ENCODE measurements around the gene GCC1.

Gene GCC1

DNA sequence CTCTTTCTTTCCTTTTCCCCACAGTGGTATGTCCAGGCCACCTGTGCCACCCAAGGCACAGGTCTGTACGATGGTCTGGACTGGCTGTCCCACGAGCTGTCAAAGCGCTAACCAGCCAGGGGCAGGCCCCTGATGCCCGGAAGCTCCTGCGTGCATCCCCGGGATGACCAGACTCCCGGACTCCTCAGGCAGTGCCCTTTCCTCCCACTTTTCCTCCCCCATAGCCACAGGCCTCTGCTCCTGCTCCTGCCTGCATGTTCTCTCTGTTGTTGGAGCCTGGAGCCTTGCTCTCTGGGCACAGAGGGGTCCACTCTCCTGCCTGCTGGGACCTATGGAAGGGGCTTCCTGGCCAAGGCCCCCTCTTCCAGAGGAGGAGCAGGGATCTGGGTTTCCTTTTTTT lies 5.8 kb upstream of the GCC1 start:
- no peak for TF ChIP-seq CTCF (conservative IDR thresholded peaks at IDR 0.05; ENCODE audit: low read depth, low read length)
- DNase-seq (ENCODE audit: low read depth), result no peak
- H3K4me3 ChIP-seq (ENCODE audit: low read depth, low read length), result no peak overlapping the region

- no peak for TF ChIP-seq CTCF (conservative IDR thresholded peaks at IDR 0.05; ENCODE audit: low read depth, low read length)
- no peak overlapping the region for H3K4me3 ChIP-seq (ENCODE audit: low read depth, low read length)
These were observed 4.5 kb upstream of the GCC1 start for GRCh38 chr7:127589896-127590295.

GRCh38 chr7:127588697-127589482 lies 3.5 kb upstream of the GCC1 start:
- DNase-seq (ENCODE audit: low read depth), result peak; percentile 59
- peak; percentile 76 for TF ChIP-seq CTCF (conservative IDR thresholded peaks at IDR 0.05; ENCODE audit: low read depth, low read length)
- H3K4me3 ChIP-seq (ENCODE audit: low read depth, low read length), result peak overlapping the region; percentile 89

More at GRCh38 chr7:127589896-127590295, 4.5 kb upstream of the GCC1 start:
- no peak for DNase-seq (ENCODE audit: low read depth)

DNA sequence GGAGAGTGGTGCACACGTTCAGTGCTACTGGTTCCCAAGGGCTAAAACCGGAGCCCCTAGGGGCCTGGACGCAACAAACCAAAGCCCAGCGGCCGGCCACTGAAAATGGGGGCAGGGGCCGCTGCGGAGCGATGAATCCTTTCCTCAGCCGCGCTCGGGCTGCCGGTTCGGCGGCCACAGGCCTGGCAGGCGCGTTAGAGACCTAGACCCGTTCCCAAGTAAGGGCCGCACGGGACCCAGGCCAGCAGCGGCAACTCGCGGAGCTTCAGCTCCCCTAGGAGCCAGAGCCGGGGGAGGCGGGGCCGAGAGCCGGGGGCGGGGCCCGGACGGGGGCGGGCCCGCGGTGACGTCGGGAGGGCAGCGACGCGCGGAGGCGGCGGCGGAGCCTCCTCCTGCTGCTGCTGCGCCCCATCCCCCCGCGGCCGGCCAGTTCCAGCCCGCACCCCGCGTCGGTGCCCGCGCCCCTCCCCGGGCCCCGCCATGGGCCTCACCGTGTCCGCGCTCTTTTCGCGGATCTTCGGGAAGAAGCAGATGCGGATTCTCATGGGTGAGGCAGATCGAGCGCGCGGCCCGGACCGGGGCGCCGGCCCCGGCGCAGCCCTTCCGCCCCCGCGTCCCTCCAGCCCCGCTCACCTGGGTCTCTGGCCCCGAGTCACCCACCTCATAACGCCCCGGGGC lies 2.8 kb upstream of the GCC1 start, which contains the start of gene ARF5:
TSS of gene ARF5 (plus strand) at position 393 of the 678 bp plus-strand sequence. CDS start at position 481, 88 bp downstream.
- peak within 1 kb of the TSS; percentile 89 for H3K4me3 ChIP-seq (ENCODE audit: low read depth, low read length)
- TF ChIP-seq CTCF (conservative IDR thresholded peaks at IDR 0.05; ENCODE audit: low read depth, low read length), result no peak
- peak; percentile 84 for DNase-seq (ENCODE audit: low read depth)

- TF ChIP-seq CTCF (conservative IDR thresholded peaks at IDR 0.05; ENCODE audit: low read depth, low read length), result no peak
- no peak for DNase-seq (ENCODE audit: low read depth)
- H3K4me3 ChIP-seq (ENCODE audit: low read depth, low read length), result peak overlapping the region; percentile 89
These were observed 2.2 kb upstream of the GCC1 start for GRCh38 chr7:127587663-127588018.

DNA sequence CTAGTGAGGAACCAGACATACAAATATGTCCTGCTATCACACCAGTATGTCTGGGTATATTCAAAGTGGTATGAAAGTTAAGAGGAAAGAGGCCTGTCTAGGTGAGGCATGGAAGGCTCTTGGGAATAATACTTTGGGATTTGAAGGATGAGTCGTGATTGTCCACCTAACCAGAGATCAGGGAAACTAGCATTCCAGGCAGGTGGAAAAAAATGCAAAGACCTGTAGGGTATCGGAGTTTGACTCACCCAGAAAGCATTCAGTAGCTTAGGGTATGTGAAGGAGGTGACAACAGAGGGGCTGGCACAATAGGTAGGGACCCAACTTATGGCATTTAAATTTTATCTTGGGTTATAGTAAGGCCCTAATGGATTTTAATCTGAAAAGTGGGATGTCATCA lies 950 bp upstream of the GCC1 start:
- no peak for TF ChIP-seq CTCF (conservative IDR thresholded peaks at IDR 0.05; ENCODE audit: low read depth, low read length)
- no peak for DNase-seq (ENCODE audit: low read depth)
- H3K4me3 ChIP-seq (ENCODE audit: low read depth, low read length), result no peak overlapping the region
